NCI-H2196 treated with DMSO at 0.1 percent for 48 hours (cell line): ENCODE results near the gene ZNHIT1.
"Not testable (repeated sequence)": the region's sequence is repeated elsewhere in the genome, so short reads cannot be mapped to it uniquely, and the experiment has no call there.

Experiments
- DNase-seq: peaks from one replicate; lab custom pipeline; 2025; ENCODE audit not compliant: unreplicated experiment; lab: John Stamatoyannopoulos, UW

The ZNHIT1 gene

GRCh38 chr7:101240226-101241014 is 22.5 kb downstream of the ZNHIT1 start:
- DNase-seq: no peak

- no peak for DNase-seq
Measured at GRCh38 chr7:101241015-101241363, 23.0 kb downstream of the ZNHIT1 start.

- DNase-seq: no peak
Measured at GRCh38 chr7:101241443-101242349, 23.7 kb downstream of the ZNHIT1 start.

GRCh38 chr7:101243646-101244374 is 25.8 kb downstream of the ZNHIT1 start:
- no peak for DNase-seq

- peak; percentile 95 for DNase-seq
Measured at GRCh38 chr7:101244375-101245146, 26.6 kb downstream of the ZNHIT1 start, which contains the start of gene FIS1. TSS of gene FIS1 (minus strand) at chr7:101245081. CDS start at chr7:101245004, 77 bp downstream.

GRCh38 chr7:101245147-101245668 is 27.2 kb downstream of the ZNHIT1 start:
- no peak for DNase-seq

- DNase-seq: no peak
Measured at GRCh38 chr7:101248276-101248675, 30.3 kb downstream of the ZNHIT1 start.

- no peak for DNase-seq
Measured at GRCh38 chr7:101250324-101250723, 32.4 kb downstream of the ZNHIT1 start.

GRCh38 chr7:101251871-101252659 is 34.1 kb downstream of the ZNHIT1 start:
- DNase-seq: peak; percentile 90

GRCh38 chr7:101253199-101253598 is 35.2 kb downstream of the ZNHIT1 start:
- not testable (repeated sequence) for DNase-seq

GRCh38 chr7:101255796-101256195 is 37.8 kb downstream of the ZNHIT1 start:
- DNase-seq: no peak

GRCh38 chr7:101258243-101258731 is 40.3 kb downstream of the ZNHIT1 start:
- DNase-seq: no peak

- not testable (repeated sequence) for DNase-seq
Measured at GRCh38 chr7:101264102-101264706, 46.2 kb downstream of the ZNHIT1 start.

- DNase-seq: no peak
Measured at GRCh38 chr7:101265622-101266516, 47.9 kb downstream of the ZNHIT1 start.

- no peak for DNase-seq
Measured at GRCh38 chr7:101269664-101270063, 51.7 kb downstream of the ZNHIT1 start.

GRCh38 chr7:101271021-101271420 is 53.1 kb downstream of the ZNHIT1 start:
- no peak for DNase-seq

GRCh38 chr7:101273206-101273605 is 55.2 kb downstream of the ZNHIT1 start:
- no peak for DNase-seq
